Fibroblast of skin of right biceps (primary cell): ENCODE data around the gene PCDH11Y.
"Not testable (repeated sequence)": the region's sequence is repeated elsewhere in the genome, so short reads cannot be mapped to it uniquely, and the experiment has no call there.

ENCODE experiments used
- DNase-seq: peaks from one replicate; pipeline ENCODE4 v3.0.0-alpha.2; 2013

Gene PCDH11Y

GRCh38 chrY:5000057-5000456, at the start of gene PCDH11Y:
Gene PCDH11Y, plus strand, starts transcription at chrY:5000296. Its CDS starts 56,804 bp downstream, at chrY:5057100.
- not testable (repeated sequence) for DNase-seq

GRCh38 chrY:4967894-4968293, 32.2 kb upstream of the PCDH11Y start:
- not testable (repeated sequence) for DNase-seq

DNA sequence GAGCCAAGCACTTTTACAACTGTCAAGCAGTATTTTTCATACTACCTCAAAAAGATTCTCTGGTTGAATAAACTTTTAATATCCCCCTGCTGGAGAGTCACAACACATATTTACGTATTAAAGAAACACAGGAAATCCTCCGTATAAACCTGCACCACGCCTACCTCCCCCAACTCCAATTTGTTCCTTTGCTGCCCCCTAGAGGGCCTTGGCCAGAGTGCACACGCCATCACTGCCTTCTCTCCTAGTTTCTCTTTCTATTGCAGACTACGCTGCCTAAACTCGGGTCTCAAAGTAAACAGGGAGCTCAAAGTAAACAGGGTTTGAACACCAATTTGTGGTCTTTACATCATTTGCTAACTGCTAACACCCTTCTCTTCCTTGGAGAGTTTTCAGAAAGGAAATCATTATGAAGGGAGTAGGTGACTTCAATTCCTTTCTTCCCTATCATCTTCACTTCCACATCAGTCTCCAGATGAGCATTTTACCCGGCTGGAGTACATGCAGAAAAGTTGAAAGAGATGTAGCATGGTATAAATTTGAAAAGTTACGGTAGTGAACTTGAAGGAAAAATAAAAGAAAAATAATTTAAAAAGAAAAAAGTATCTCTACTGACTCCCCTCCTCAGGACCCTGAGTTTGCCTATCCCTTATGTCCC, 8.2 kb upstream of the PCDH11Y start:
- not testable (repeated sequence) for DNase-seq

GRCh38 chrY:4994892-4995291, 5.2 kb upstream of the PCDH11Y start:
- DNase-seq, result not testable (repeated sequence)

DNA sequence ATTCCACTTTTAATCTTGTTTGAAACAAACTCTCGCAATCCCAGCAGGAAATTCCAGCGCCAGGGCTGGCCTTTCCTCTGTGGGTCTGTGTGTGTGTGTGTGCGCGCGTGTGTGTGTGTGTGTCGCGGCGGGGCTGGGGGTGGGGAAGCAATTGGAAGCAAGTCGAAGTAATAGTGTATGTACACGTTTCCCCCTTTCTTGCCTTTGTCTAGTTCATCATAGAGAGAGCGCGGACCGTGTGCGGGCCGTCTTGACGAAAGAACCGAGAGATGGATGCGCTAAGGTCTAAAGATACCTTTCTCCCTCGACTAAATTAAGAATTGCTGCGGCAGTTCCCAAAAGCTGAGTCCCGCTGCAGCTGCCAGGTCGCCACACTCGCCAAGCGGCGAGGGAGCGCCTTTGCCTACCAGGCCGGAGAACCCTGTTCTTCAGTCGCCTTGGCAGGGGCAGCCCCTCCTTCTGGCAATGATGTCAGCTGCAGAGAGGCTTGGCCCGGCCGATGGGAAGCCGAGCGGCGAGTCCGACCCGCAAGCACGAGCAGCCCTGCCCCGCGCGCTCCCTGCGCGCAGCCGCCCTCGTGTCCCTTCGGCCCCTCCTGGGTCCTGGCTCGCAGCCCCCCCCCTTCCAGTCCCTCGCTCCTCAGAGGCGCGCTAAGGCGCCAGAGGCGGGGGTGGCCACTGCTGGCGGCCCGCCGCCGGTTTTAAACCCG, 2.5 kb downstream of the PCDH11Y start:
- DNase-seq, result not testable (repeated sequence)

DNA sequence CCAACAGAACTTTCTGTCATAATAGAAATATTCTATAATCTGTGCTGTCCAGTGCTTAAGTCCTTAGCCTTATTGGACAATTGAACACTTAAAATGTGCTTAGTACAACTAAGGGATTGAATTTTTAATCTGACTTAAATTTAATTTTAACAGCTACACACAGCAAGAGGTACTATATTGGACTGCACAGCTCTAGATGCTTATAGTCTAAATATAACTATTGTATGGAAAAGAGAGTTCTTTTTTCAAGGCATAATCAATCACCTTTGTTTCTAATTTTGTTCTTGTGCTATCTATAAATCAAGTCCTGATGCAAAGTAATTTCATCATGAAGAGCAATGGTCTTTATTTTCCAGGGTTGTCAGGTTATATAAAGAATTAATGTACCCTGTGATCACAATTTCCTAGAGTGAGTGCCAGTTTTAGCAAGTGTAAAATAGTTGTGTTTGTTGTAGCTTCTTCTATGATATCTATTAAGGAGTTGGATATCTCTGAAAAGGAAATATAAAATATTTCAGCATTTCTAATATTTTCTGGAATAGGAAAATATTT, 39.0 kb downstream of the PCDH11Y start:
- not testable (repeated sequence) for DNase-seq

- not testable (repeated sequence) for DNase-seq
Observed at GRCh38 chrY:5083017-5083416, 82.9 kb downstream of the PCDH11Y start.

- DNase-seq, result not testable (repeated sequence)
Observed at GRCh38 chrY:5182998-5183397, 182.9 kb downstream of the PCDH11Y start.

DNA sequence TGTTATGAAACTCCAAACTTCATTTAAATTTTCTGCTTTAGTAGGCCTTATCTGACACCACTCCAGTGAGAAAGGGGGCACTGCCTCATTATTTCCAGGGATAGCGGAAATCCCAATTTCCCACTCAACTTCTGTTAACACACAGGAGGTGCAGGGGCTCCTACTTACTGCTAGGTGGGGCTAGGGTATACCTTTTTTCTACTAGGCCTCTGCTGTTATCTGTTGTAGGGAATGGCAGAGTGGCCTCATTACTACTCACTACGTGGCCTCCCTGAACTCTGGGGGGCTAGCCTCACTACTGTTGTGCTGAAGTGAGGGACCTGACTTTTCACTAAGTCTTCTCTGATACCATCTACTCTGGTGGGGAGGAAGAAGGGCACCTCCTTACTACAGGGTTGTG, 215.0 kb downstream of the PCDH11Y start:
- not testable (repeated sequence) for DNase-seq

DNA sequence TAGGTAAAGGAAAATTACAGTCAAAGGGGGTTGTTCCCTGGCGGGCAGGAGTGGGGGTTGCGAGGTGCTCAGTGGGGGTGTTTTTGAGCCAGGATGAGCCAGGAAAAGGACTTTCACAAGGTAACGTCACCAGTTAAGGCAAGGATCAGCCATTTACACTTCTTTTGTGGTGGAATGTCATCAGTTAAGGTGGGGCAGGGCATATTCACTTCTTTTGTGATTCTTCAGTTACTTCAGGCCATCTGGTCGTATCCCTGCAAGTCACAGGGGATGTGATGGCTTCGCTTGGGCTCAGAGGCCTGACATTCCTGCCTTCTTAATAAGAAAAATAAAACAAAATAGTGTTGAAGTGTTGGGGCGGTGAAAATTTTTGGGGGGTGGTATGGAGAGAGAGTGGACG, 324.8 kb downstream of the PCDH11Y start:
- not testable (repeated sequence) for DNase-seq

- not testable (repeated sequence) for DNase-seq
Observed at GRCh38 chrY:5342220-5342619, 342.1 kb downstream of the PCDH11Y start.

- DNase-seq, result not testable (repeated sequence)
Observed at GRCh38 chrY:5543705-5544104, 543.6 kb downstream of the PCDH11Y start.

DNA sequence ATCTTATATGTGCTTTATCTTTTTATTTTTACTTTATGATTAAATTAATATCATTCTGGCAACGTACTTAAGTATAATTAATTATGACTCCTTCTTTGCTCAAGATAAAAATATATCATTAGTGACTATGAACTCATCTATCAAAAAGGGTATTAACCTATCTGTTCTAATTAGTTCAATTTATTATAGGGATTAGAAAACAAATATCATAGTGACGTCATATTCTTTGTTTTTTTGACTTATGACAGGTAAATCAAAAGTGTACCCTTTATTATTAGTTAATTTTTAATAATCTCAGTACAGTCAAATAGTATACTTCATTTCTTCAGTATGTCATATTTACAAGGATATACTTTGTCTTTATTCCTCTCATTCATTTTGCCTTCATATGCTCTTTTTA, 638.5 kb downstream of the PCDH11Y start:
- DNase-seq, result not testable (repeated sequence)

DNA sequence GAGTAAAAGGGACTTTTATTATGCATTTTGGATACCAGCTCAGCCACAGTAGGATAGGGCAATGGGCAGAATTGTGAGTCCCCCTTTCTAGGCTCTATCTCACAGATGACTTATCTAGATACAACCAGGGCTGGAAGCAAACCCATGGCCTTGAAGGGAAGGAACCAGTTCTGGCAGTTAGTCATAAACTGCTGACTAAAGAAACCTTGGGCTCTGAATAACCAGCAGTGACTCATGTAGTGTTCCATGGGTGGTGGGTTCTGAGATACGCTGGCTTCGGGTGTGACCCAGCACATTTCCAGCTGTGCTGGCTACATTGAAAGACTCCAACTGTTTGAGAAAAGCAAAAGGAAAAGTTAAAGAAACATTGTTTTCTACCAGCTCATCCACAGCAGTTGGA, 679.2 kb downstream of the PCDH11Y start:
- DNase-seq, result not testable (repeated sequence)

DNA sequence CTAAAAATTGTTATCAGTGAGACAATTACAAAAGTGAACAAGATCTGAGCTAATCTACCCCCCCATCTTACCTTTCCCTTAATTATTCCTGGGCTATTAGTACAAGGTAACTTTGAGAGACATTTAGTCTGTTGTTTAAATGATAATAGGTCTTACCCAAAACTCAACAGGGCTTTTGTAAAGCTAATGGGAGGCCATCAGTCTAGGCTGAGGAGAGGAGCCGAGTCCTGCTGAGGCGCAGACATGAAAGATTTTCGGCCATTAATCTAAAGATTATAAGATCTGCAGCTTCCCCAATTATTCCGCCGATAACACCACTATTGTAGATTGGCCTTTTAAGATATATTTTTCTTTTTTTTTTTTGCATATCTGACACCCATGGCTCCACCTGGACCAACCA, 708.6 kb downstream of the PCDH11Y start:
- not testable (repeated sequence) for DNase-seq

DNA sequence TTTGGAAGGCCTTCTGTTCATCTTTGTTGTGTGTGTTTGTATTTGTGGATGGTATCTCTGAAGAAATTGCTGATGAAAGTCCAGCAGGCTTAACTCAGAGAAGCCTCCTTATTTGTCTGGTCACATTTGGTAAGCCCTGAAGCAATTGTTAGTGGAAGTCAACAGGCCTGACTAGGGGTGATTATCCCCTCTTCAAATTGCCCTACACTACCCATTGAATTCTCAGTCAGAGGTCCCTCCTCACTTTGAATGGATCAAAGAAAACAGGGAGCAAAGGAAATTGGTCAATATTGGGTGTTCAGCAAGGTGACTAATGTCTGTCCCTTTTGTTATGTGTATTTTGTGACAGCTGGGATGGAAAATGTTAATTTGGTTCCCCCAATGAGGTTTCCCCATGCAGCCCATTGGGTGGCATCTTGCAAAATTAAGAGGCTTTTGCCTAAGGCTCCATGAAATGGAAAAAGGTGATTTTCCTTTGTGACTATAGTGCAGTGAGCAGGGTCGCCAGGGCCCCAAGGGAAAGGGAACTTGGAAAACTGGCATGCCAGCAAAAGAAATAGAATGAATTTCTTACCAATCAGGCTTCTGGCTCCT, 709.8 kb downstream of the PCDH11Y start:
- DNase-seq, result not testable (repeated sequence)

DNA sequence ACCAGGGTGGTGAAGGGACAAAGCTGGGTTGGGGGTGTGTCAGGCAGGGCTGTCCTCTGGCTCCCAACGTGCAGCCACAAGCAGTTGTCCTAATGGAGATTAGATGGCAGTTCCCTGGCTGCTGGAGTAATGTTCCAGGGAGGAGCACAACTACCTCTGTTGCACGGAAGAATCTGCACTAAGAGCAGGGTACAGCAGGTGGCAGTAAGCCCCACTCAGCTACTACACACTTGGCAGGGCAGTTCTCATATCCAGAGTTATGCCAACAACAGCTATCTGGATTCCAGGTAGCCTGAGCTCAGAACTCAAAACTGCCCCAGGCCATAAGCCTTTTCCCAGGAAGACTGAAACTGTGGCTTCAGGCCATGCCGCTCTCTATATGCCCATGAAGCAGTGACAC, 761.3 kb downstream of the PCDH11Y start:
- not testable (repeated sequence) for DNase-seq

DNA sequence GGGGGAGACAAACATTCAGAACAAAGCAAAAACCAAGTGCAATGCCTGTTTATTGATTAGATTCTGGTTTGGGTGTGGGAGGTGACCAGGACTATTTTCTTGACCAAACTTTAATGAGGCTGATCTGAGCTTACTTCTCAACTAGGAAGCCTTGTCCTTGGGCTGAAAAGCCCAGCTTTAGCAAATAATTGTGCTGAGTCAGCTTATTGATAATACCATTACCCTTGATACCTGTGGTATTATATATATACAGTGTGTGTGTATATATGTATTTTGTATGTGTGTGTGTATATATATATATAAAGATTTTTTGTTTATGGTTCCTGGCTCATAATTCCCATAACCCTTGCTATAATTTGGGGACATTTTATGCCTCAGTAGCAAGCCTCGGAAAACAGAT, 776.4 kb downstream of the PCDH11Y start:
- not testable (repeated sequence) for DNase-seq
